ENCODE measurements around the gene FOXP3. TPM values are rescaled to one million over a fixed set of nuclear protein-coding genes. Genes with fewer than 3 reads are reported as not detected.

Gene FOXP3
- total RNA-seq, 1 experiment from 2014 or later, result 0.26 TPM

GRCh38 chrX:49214416-49214815, 50.1 kb downstream of the FOXP3 start:
- Histone ChIP-seq H3K27ac (ENCODE audit: low read length) (no peak overlapping the region), H3K36me3 (ENCODE audit: control insufficient read depth, insufficient read depth, low read length) (no peaks in the 10 kb centered on the region), H3K4me1 (ENCODE audit: control insufficient read depth, insufficient read depth, low read length) (no peaks in the 10 kb centered on the region), H3K4me3 (ENCODE audit: low read depth in 2 of 2, low read length in 2 of 2) (no peak overlapping the region), H3K9me3 (ENCODE audit: control insufficient read depth, insufficient read depth, low read depth, low read length) (no peaks in the 10 kb centered on the region), H3K27me3 (ENCODE audit: control insufficient read depth, insufficient read depth, low read length) (no peaks in the 10 kb centered on the region)
- no peak for ATAC-seq
- intact Hi-C loops (cut with micrococcal nuclease; ENCODE audit: unreplicated experiment) (no loop called here), in situ Hi-C loops (cut with HindIII; ENCODE audit: low pct_unique_long_range_greater_than_20kb, low sequenced_read_pairs) (no loop called here)
- DNase-seq (ENCODE audit: low read depth, low spot score), result no peak
- ChIA-PET CTCF (no interaction called here), POLR2A (no interaction called here)
- no TSS peak for BruUV-seq (replicated peaks)
- TF ChIP-seq POLR2AphosphoS5 (IDR thresholded peaks at IDR 0.05; ENCODE audit: low read depth, low read length), result no peak
- TF ChIP-seq TCF7L2 (IDR thresholded peaks at IDR 0.05; ENCODE audit: low read depth, low read length), result no peak
- TF ChIP-seq, protein P1, sequence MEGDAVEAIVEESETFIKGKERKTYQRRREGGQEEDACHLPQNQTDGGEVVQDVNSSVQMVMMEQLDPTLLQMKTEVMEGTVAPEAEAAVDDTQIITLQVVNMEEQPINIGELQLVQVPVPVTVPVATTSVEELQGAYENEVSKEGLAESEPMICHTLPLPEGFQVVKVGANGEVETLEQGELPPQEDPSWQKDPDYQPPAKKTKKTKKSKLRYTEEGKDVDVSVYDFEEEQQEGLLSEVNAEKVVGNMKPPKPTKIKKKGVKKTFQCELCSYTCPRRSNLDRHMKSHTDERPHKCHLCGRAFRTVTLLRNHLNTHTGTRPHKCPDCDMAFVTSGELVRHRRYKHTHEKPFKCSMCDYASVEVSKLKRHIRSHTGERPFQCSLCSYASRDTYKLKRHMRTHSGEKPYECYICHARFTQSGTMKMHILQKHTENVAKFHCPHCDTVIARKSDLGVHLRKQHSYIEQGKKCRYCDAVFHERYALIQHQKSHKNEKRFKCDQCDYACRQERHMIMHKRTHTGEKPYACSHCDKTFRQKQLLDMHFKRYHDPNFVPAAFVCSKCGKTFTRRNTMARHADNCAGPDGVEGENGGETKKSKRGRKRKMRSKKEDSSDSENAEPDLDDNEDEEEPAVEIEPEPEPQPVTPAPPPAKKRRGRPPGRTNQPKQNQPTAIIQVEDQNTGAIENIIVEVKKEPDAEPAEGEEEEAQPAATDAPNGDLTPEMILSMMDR (IDR thresholded peaks at IDR 0.05), result no peak
- TF ChIP-seq SIN3A (IDR thresholded peaks at IDR 0.05; ENCODE audit: borderline replicate concordance, insufficient read depth, low read depth, low read length), result no peak
- TF ChIP-seq REST (IDR thresholded peaks at IDR 0.05; ENCODE audit: insufficient read depth in 1 of 2, low read depth in 2 of 2, low read length in 1 of 2), result no peak

- no peaks in the 10 kb centered on the region for H3K4me1 ChIP-seq (ENCODE audit: control insufficient read depth, insufficient read depth, low read length)
- TF ChIP-seq SIN3A (IDR thresholded peaks at IDR 0.05; ENCODE audit: borderline replicate concordance, insufficient read depth, low read depth, low read length), result no peak
- TF ChIP-seq TCF7L2 (IDR thresholded peaks at IDR 0.05; ENCODE audit: low read depth, low read length), result no peak
- TF ChIP-seq POLR2AphosphoS5 (IDR thresholded peaks at IDR 0.05; ENCODE audit: low read depth, low read length), result no peak
- TF ChIP-seq, protein P1 (IDR thresholded peaks at IDR 0.05), result no peak
- no peak for TF ChIP-seq REST (IDR thresholded peaks at IDR 0.05; ENCODE audit: insufficient read depth in 1 of 2, low read depth in 2 of 2, low read length in 1 of 2)
- in situ Hi-C loops (cut with HindIII; ENCODE audit: low pct_unique_long_range_greater_than_20kb, low sequenced_read_pairs) (no loop called here), intact Hi-C loops (cut with micrococcal nuclease; ENCODE audit: unreplicated experiment) (no loop called here)
- ATAC-seq (no peak), DNase-seq (ENCODE audit: low read depth, low spot score) (no peak)
- H3K4me3 ChIP-seq (ENCODE audit: low read depth in 2 of 2, low read length in 2 of 2), result no peak overlapping the region
- CTCF ChIA-PET, result no interaction called here
- BruUV-seq (replicated peaks), result no TSS peak
- POLR2A ChIA-PET, result no interaction called here
- H3K9me3 ChIP-seq (ENCODE audit: control insufficient read depth, insufficient read depth, low read depth, low read length), result no peaks in the 10 kb centered on the region
- no peaks in the 10 kb centered on the region for H3K36me3 ChIP-seq (ENCODE audit: control insufficient read depth, insufficient read depth, low read length)
- no peak overlapping the region for H3K27ac ChIP-seq (ENCODE audit: low read length)
- H3K27me3 ChIP-seq (ENCODE audit: control insufficient read depth, insufficient read depth, low read length), result no peaks in the 10 kb centered on the region
These were observed 51.6 kb downstream of the FOXP3 start for GRCh38 chrX:49212861-49213260.
